ENCODE results near the gene MFRP.

MFRP gene

DNA sequence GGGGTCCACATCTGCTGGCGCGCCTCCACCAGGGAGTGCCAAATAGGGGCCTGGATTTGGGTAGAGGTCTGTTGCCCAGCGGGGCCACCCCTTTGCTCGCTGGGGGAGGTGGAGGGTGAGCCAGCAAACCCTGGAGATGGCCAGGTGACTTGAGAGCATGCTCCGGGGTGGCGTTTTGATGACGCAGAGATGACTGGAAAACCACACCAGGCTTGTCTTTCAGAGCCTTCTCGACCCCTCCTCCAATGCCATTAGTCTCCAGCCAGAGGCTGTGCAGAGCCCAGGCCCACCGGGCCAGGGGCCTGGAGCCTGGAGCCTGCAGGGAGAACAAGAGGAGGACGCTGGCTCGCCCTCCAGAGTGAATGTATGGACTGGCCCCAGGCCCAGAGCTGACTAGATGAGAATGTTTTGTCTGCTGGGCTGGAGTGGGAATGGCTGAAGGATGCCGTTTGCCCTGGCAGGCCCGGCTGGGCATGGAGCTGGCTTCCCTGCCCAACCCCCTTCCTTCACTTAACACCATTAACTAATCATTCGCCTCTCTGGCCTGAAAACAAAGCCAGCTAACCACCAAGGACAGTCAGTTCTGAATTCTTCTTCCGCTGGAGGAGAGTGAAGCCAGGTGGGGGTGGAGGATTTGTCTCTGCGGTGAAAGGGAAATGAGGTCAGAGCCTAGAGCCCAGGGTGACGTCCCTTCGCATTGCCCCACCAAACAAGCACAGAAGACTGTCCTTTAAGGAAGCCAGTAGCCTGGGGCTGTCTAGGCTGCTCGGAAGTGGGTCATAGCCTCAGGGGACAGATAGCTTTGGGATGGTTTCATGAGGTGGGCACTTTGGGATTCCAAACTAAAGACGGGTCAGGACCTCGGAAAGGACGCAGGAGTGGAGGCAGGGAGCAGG lies 28.0 kb downstream of the MFRP start:
- no peak for TF ChIP-seq CTCF (conservative IDR thresholded peaks at IDR 0.05; ENCODE audit: low read depth, low read length)
- DNase-seq (ENCODE audit: low read depth): peak; percentile 71
- H3K4me3 ChIP-seq (ENCODE audit: low read depth, low read length): no peak overlapping the region

DNA sequence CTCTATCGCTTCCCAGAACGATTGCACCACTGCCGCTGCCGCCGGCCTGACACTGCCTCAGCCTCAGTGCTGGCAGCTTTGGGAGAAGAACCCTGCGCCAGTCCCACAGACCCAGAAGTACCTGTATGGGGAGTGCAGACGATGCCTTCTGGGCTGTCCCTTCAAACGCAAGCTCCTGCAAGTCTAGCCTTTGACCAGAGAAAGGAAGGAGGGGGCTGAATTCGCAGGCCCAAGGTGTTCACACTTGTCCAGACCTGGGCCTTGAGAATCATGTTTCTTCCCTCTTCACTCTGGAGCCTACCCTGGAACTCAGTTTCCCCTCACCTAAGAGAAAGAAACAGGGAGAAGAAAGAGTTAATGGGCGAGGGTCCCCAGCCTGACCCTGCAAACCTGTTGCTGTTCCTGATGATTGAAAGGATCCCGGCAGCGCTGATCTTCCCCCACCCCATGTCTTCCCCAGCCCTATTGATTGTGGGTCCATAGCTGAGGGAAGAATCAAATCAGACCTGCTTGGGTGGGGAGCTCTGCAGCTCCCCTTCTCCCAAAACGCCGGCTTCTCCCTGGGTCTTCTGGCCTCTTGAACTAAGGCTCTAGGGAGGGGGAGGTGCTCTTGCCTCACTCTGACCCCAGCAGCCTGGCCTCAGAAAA lies 28.8 kb downstream of the MFRP start:
- H3K4me3 ChIP-seq (ENCODE audit: low read depth, low read length): no peak overlapping the region
- no peak for TF ChIP-seq CTCF (conservative IDR thresholded peaks at IDR 0.05; ENCODE audit: low read depth, low read length)
- DNase-seq (ENCODE audit: low read depth): no peak

GRCh38 chr11:119316729-119317591 lies 29.5 kb downstream of the MFRP start, which contains the start of gene MCAM:
Gene MCAM, minus strand, starts transcription at chr11:119317130. Its CDS starts 29 bp downstream, at chr11:119317101.
- TF ChIP-seq CTCF (conservative IDR thresholded peaks at IDR 0.05; ENCODE audit: low read depth, low read length): no peak
- DNase-seq (ENCODE audit: low read depth): peak; percentile 41
- H3K4me3 ChIP-seq (ENCODE audit: low read depth, low read length): peak within 1 kb of the TSS; percentile 59

DNA sequence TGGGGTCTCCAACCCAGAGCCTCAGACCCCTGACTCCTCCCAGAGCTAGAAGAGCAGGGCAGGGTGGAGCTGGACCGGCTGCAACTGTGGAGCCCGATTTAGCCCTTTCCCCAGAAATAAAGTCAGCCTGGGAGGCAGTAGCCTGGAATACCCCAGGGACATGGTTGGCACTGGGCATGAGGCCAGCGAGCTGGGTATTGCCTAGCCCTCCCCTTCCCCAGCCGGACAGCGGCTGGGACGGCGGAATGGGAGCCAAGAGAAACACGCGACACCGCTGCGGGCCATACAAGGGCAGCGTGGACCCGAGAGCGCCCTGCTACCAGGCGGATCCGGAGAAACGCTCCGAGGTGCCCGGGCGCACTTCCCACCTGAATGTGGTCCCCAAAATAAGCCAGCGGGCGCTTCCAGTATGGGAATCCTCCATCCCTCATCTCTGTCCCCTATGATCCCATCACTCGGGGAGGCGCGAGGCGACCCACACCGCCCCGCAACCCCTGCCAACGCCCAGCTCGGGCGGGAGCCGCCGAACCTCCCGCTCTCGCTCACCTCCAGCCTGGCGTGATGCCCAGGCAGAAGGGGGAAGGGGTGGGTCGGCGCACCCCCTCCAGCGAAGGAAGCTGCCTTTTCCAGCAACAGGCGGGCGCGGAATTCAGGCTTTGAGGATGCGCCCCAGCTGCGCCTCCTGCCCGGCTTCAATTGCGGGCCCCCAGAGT lies 30.3 kb downstream of the MFRP start:
- no peak for DNase-seq (ENCODE audit: low read depth)
- TF ChIP-seq CTCF (conservative IDR thresholded peaks at IDR 0.05; ENCODE audit: low read depth, low read length): no peak
- H3K4me3 ChIP-seq (ENCODE audit: low read depth, low read length): peak overlapping the region; percentile 59

DNA sequence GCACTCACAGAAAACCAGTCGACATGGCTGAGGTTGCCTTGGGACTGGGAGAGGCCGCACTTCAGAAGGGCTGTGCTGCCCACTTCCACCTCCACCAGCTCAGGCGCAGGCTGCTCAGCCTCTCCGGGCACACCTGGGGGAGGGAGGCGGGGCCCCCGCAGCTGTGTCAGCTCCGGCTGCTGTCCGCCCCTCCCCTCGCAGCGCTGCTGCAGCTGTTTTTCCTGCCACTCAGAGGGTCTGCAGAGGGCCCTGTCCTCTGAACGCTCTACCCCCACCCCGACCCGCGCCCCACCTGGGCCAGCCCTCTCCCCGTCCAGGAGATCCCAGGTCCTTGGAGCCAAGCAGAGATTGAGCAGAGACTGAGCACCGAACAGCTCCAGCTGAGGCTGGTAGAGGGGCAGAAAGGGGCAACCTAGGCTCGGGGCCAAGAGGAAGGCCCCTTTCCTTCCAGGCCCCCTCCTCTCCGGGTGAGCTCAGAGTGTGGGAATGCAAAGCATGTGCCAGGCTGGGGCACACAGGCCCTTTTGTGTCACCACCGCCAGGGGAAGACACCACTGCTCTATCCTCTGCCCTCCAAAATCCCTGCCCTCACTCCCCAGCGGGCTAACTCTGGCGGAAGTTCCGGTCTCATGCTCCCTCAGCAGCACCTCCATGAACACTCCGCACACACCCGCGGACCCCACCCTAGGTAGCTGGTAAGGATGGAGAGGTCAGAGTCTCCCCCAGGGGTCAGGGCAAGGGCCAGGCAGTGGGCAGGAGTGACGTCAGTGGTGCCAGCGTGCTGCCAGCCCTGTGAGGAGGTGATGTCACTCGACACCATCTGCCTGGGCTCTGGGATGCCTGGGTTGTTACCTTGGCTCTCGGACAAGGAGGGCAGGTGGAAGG lies 31.1 kb downstream of the MFRP start:
- peak overlapping the region; percentile 59 for H3K4me3 ChIP-seq (ENCODE audit: low read depth, low read length)
- no peak for TF ChIP-seq CTCF (conservative IDR thresholded peaks at IDR 0.05; ENCODE audit: low read depth, low read length)
- no peak for DNase-seq (ENCODE audit: low read depth)
